Astrocyte (in vitro differentiated cells and primary cell): ENCODE results near the gene HS3ST3A1. TPM values are rescaled to one million over a fixed set of nuclear protein-coding genes. Genes with fewer than 3 reads are reported as not detected.

Source experiments
- DNase-seq: peaks from one replicate; pipeline ENCODE4 v3.0.0-alpha.2; 2010; ENCODE audit warnings: low read depth
- FAIRE-seq: peaks from 2 replicates; lab custom pipeline; 2011; peaks lifted over from hg19 to GRCh38; lab: Jason Lieb, UNC
- H2AFZ ChIP-seq: 2 replicates; pipeline ENCODE4 v1.6.0; 2012; ENCODE audit warnings: low read depth, low read length, inconsistent platforms
- H3K27ac ChIP-seq: 2 replicates; pipeline ENCODE4 v1.5.1; 2011; ENCODE audit warnings: low read depth, low read length, inconsistent platforms
- H3K27me3 ChIP-seq: 2 replicates; pipeline ENCODE4 v1.6.0; 2011; ENCODE audit warnings: low read length, inconsistent platforms; ENCODE audit not compliant: insufficient read depth
- H3K36me3 ChIP-seq: 2 replicates; pipeline ENCODE4 v1.5.1; 2011; ENCODE audit warnings: low read length, inconsistent platforms; ENCODE audit not compliant: insufficient read depth
- H3K4me1 ChIP-seq: 2 replicates; pipeline ENCODE4 v1.5.1; 2011; ENCODE audit warnings: low read length, inconsistent platforms; ENCODE audit not compliant: insufficient read depth
- H3K4me2 ChIP-seq: 2 replicates; pipeline ENCODE4 v1.6.0; 2012; ENCODE audit warnings: low read length, inconsistent platforms
- H3K4me3 ChIP-seq: 2 replicates; pipeline ENCODE4 v1.5.1; 2011; ENCODE audit warnings: low read depth, mild to moderate bottlenecking, low read length, inconsistent platforms; ENCODE audit not compliant: insufficient read depth
- H3K79me2 ChIP-seq: 2 replicates; pipeline ENCODE4 v1.6.0; 2012; ENCODE audit warnings: mild to moderate bottlenecking, low read length, inconsistent platforms; ENCODE audit not compliant: insufficient read depth
- H3K9ac ChIP-seq: 2 replicates; pipeline ENCODE4 v1.6.0; 2012; ENCODE audit warnings: mild to moderate bottlenecking, low read length, inconsistent platforms
- H3K9me3 ChIP-seq: 2 replicates; pipeline ENCODE4 v1.5.1; 2012; ENCODE audit warnings: low read depth, mild to moderate bottlenecking, low read length, inconsistent platforms; ENCODE audit not compliant: insufficient read depth
- H4K20me1 ChIP-seq: 2 replicates; pipeline ENCODE4 v1.6.0; 2012; ENCODE audit warnings: low read length, inconsistent platforms; ENCODE audit not compliant: insufficient read depth
- H3K27ac Mint-ChIP-seq: one replicate; pipeline ENCODE4 v1.8.0; 2021; ENCODE audit warnings: mild to moderate bottlenecking, mixed read lengths; ENCODE audit not compliant: unreplicated experiment
- H3K27me3 Mint-ChIP-seq: one replicate; pipeline ENCODE4 v1.8.0; 2021; ENCODE audit warnings: low read depth, mixed read lengths; ENCODE audit not compliant: unreplicated experiment
- H3K36me3 Mint-ChIP-seq: one replicate; pipeline ENCODE4 v1.8.0; 2021; ENCODE audit warnings: low read depth, mixed read lengths; ENCODE audit not compliant: unreplicated experiment
- H3K4me1 Mint-ChIP-seq: one replicate; pipeline ENCODE4 v1.8.0; 2021; ENCODE audit warnings: low read depth, mixed read lengths; ENCODE audit not compliant: unreplicated experiment
- H3K4me3 Mint-ChIP-seq: one replicate; pipeline ENCODE4 v1.8.0; 2021; ENCODE audit warnings: mild to moderate bottlenecking, moderate library complexity, mixed read lengths; ENCODE audit not compliant: unreplicated experiment
- H3K9me3 Mint-ChIP-seq: one replicate; pipeline ENCODE4 v1.8.0; 2021; ENCODE audit warnings: mild to moderate bottlenecking, mixed read lengths; ENCODE audit not compliant: unreplicated experiment
- EZH2 ChIP-seq: IDR thresholded peaks from 2 replicates; pipeline ENCODE4 v1.6.1; 2012; ENCODE audit warnings: mild to moderate bottlenecking, low read length, inconsistent platforms; ENCODE audit not compliant: insufficient read depth
- total RNA-seq: library from RNA; stranded (reverse); gene quantifications from 2 replicates; pipeline ENCODE4 v1.2.1, GENCODE V29; 2021
- TF ChIP-seq, protein P1 (sequence below): IDR thresholded peaks from 2 replicates; pipeline ENCODE4 v1.5.1; 2011; ENCODE audit warnings: low read depth, mild to moderate bottlenecking, inconsistent platforms, low read length, moderate library complexity; ENCODE audit not compliant: insufficient read depth

HS3ST3A1 gene
- total RNA-seq, 1 donor from 2014 or later: 7.6 TPM

DNA sequence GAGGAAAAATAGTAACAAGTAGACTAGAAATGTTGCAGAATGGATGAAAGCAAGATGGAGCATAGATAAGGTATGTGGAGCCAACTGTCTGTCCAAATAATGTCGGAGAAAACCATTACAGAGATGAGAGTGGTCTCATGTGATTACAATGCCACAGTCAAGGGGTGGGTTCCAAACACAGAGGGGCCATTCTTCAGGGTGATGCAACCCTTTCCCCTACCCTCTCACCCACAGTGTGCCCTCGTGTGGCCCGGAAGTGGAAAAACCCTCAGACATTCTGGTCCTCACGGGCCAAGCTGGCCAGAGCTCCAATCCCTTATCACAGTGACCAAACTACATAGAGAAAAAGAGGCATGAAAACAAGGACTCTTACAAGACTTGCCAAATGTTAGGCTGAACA lies 17.7 kb upstream of the HS3ST3A1 start:
- Histone ChIP-seq H4K20me1 (no peaks in the 10 kb centered on the region), H3K79me2 (no peaks in the 10 kb centered on the region), H3K4me1 (no peaks in the 10 kb centered on the region), H3K27ac (no peak overlapping the region), H3K27me3 (no peaks in the 10 kb centered on the region), H3K4me2 (no peak overlapping the region), H2AFZ (no peak overlapping the region), H3K9ac (no peak overlapping the region), H3K36me3 (no peaks in the 10 kb centered on the region), H3K4me3 (no peak overlapping the region), H3K9me3 (no peaks in the 10 kb centered on the region)
- no peak for TF ChIP-seq EZH2
- TF ChIP-seq, protein P1, sequence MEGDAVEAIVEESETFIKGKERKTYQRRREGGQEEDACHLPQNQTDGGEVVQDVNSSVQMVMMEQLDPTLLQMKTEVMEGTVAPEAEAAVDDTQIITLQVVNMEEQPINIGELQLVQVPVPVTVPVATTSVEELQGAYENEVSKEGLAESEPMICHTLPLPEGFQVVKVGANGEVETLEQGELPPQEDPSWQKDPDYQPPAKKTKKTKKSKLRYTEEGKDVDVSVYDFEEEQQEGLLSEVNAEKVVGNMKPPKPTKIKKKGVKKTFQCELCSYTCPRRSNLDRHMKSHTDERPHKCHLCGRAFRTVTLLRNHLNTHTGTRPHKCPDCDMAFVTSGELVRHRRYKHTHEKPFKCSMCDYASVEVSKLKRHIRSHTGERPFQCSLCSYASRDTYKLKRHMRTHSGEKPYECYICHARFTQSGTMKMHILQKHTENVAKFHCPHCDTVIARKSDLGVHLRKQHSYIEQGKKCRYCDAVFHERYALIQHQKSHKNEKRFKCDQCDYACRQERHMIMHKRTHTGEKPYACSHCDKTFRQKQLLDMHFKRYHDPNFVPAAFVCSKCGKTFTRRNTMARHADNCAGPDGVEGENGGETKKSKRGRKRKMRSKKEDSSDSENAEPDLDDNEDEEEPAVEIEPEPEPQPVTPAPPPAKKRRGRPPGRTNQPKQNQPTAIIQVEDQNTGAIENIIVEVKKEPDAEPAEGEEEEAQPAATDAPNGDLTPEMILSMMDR: no peak
- no peak for FAIRE-seq
- Mint-ChIP-seq H3K4me3 (no peak overlapping the region), H3K36me3 (no peaks in the 10 kb centered on the region), H3K27me3 (no peaks in the 10 kb centered on the region), H3K9me3 (peaks cover 2% of the 10 kb centered on the region), H3K4me1 (no peaks in the 10 kb centered on the region), H3K27ac (no peak overlapping the region)
- no peak for DNase-seq

DNA sequence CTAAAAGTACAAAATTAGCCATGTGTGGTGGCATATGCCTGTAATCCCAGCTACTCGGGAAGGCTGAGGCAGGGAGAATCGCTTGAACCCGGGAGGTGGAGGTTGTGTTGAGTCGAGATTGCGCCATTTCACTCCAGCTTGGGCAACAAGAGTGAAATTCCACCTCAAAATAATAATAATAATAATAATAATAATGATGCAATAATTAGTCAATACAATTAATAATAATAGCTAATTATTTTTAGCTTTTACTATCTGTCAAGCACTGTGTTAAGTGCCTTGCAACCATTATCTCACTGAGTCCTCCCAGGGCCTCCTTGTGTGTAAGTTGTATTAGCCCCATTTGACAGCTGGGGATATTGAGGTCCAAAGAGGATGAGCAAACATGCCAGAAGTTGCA lies 14.3 kb upstream of the HS3ST3A1 start:
- DNase-seq (no peak), FAIRE-seq (no peak)
- Histone ChIP-seq H3K9ac (no peak overlapping the region), H3K27me3 (no peaks in the 10 kb centered on the region), H3K4me2 (no peak overlapping the region), H3K4me3 (no peak overlapping the region), H4K20me1 (no peaks in the 10 kb centered on the region), H3K27ac (no peak overlapping the region), H3K9me3 (no peaks in the 10 kb centered on the region), H2AFZ (no peak overlapping the region), H3K36me3 (no peaks in the 10 kb centered on the region), H3K79me2 (no peaks in the 10 kb centered on the region), H3K4me1 (no peaks in the 10 kb centered on the region)
- Mint-ChIP-seq H3K27me3 (no peaks in the 10 kb centered on the region), H3K4me1 (no peaks in the 10 kb centered on the region), H3K9me3 (peaks cover 4% of the 10 kb centered on the region), H3K36me3 (no peaks in the 10 kb centered on the region), H3K4me3 (no peak overlapping the region), H3K27ac (no peak overlapping the region)
- TF ChIP-seq EZH2: no peak
- TF ChIP-seq, protein P1: no peak

DNA sequence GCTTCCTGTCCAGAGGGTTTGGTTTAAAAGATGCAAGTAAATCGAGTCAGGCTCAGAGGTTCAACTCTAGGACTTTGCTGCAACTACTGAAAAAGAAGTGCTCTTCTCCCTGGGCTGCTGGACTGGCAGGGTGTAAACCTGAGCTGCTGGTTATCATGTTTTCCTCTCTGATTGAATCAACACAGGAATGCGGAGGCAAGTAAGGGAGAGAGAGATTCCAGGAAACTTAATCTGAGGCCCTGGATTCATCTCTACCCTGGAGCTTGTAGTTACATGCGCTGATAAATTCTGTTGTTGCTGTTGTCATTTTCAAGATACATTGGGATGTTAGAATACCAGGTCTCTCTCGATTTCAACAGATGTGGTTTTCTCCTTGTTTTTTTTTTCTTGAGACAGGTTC lies 8.2 kb upstream of the HS3ST3A1 start:
- DNase-seq: no peak
- Histone ChIP-seq H3K9me3 (no peaks in the 10 kb centered on the region), H4K20me1 (no peaks in the 10 kb centered on the region), H3K4me1 (no peaks in the 10 kb centered on the region), H3K4me3 (no peak overlapping the region), H3K36me3 (no peaks in the 10 kb centered on the region), H3K27ac (no peak overlapping the region), H3K27me3 (no peaks in the 10 kb centered on the region), H2AFZ (no peak overlapping the region), H3K9ac (no peak overlapping the region), H3K4me2 (no peak overlapping the region), H3K79me2 (no peaks in the 10 kb centered on the region)
- H3K36me3 Mint-ChIP-seq: peaks cover 1% of the 10 kb centered on the region
- no peaks in the 10 kb centered on the region for H3K4me1 Mint-ChIP-seq
- no peak overlapping the region for H3K4me3 Mint-ChIP-seq
- H3K9me3 Mint-ChIP-seq: peaks cover 3% of the 10 kb centered on the region
- TF ChIP-seq, protein P1: no peak
- no peak for TF ChIP-seq EZH2
- no peak overlapping the region for H3K27ac Mint-ChIP-seq
- H3K27me3 Mint-ChIP-seq: peaks cover 6% of the 10 kb centered on the region
- FAIRE-seq: no peak
